ENCODE measurements around the gene YIF1B. TPM values are rescaled to one million over a fixed set of nuclear protein-coding genes. Genes with fewer than 3 reads are reported as not detected.

Gene YIF1B
- total RNA-seq, 1 experiment from 2014 or later: 73.2 TPM

DNA sequence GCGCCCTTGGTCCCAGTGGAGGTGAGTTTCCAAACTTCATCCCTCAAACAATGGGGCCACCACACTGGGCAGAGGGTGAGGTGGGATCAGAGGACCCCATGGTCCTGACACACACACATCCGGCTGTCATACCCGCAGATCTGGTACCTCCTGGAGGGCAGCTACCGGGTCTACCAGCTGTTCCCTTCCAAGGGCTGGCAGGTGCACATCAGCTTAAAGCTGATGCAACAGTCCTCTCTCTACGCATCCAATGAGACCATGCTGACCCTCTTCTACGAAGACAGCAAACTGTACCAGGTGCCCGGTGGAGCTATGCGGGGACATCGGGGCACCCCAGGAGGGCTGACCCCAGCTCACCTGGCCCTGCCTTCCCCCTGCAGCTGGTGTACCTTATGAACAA lies 44.6 kb upstream of the YIF1B start:
- H3K4ac ChIP-seq (ENCODE audit: low read depth, low read length): no peak overlapping the region
- H3K18ac ChIP-seq (ENCODE audit: insufficient read length, low read depth, low read length): no peak overlapping the region
- H4K5ac ChIP-seq (ENCODE audit: insufficient read length, low read depth, low read length): no peak overlapping the region
- TF ChIP-seq, protein P1, sequence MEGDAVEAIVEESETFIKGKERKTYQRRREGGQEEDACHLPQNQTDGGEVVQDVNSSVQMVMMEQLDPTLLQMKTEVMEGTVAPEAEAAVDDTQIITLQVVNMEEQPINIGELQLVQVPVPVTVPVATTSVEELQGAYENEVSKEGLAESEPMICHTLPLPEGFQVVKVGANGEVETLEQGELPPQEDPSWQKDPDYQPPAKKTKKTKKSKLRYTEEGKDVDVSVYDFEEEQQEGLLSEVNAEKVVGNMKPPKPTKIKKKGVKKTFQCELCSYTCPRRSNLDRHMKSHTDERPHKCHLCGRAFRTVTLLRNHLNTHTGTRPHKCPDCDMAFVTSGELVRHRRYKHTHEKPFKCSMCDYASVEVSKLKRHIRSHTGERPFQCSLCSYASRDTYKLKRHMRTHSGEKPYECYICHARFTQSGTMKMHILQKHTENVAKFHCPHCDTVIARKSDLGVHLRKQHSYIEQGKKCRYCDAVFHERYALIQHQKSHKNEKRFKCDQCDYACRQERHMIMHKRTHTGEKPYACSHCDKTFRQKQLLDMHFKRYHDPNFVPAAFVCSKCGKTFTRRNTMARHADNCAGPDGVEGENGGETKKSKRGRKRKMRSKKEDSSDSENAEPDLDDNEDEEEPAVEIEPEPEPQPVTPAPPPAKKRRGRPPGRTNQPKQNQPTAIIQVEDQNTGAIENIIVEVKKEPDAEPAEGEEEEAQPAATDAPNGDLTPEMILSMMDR (conservative IDR thresholded peaks at IDR 0.05): no peak
- H3K4me2 ChIP-seq (ENCODE audit: insufficient read depth, insufficient read length, low read length): no peak overlapping the region
- Mint-ChIP-seq H3K4me1 (peaks cover 10 to 16% of the 10 kb centered on the region in 2 experiments), H3K36me3 (ENCODE audit: insufficient read depth in 1 of 3, low read depth in 3 of 3) (peaks cover 0 to 4% (median 0%) of the 10 kb centered on the region in 3 experiments; a peak in 3 of 7 replicates), H3K4me3 (peak overlapping the region; percentile 83 to 92; a peak in 4 of 5 replicates), H3K27me3 (ENCODE audit: low read depth) (peaks cover 73% of the 10 kb centered on the region), H3K27ac (no peak overlapping the region), H3K9me3 (peaks cover 4 to 8% of the 10 kb centered on the region in 2 experiments; a peak in 2 of 5 replicates)
- H3K79me2 ChIP-seq (ENCODE audit: insufficient read depth, low read length): no peaks in the 10 kb centered on the region
- H2AFZ ChIP-seq (ENCODE audit: low read length): no peak overlapping the region
- H2BK20ac ChIP-seq (ENCODE audit: low read depth, low read length, poor library complexity, severe bottlenecking): no peak overlapping the region
- H3K9me3 ChIP-seq (ENCODE audit: control insufficient read depth, low read depth, low read length): no peaks in the 10 kb centered on the region
- H3K27me3 ChIP-seq (ENCODE audit: insufficient read depth, low read length): peaks cover 14% of the 10 kb centered on the region; the same call in 1 of the 2 replicates
- peaks cover 6% of the 10 kb centered on the region for H3K23me2 ChIP-seq (ENCODE audit: insufficient read length, low read depth, low read length, poor library complexity, severe bottlenecking)
- no peaks in the 10 kb centered on the region for H3K79me1 ChIP-seq (ENCODE audit: insufficient read depth, low read depth, low read length, poor library complexity, severe bottlenecking)
- no peaks in the 10 kb centered on the region for H3K4me1 ChIP-seq (ENCODE audit: insufficient read depth, low read length)
- no peak overlapping the region for H3K27ac ChIP-seq (ENCODE audit: insufficient read length, low read depth, low read length)
- no peak overlapping the region for H3T11ph ChIP-seq (ENCODE audit: low read length)
- H4K20me1 ChIP-seq (ENCODE audit: control insufficient read depth, insufficient read depth, insufficient read length): no peaks in the 10 kb centered on the region
- H3K14ac ChIP-seq (ENCODE audit: insufficient read depth, low read length): no peak overlapping the region
- H4K91ac ChIP-seq (ENCODE audit: insufficient read length, low read depth, low read length): no peak overlapping the region
- no peak overlapping the region for H4K8ac ChIP-seq (replicated peaks; ENCODE audit: insufficient read length, low read depth, low read length)
- no peak overlapping the region for H3K9ac ChIP-seq (ENCODE audit: extremely low read depth, insufficient read length, low read length)
- no peak overlapping the region for H2AK5ac ChIP-seq (ENCODE audit: insufficient read length, low read length)
- no peak for DNase-seq
- H2BK120ac ChIP-seq (ENCODE audit: low read depth, low read length, poor library complexity, severe bottlenecking): no peak overlapping the region
- no CpG with 5 or more reads among the region's 9 CpGs for WGBS (ENCODE audit: extremely low coverage, insufficient read length, low lambda C conversion rate)
- H3K56ac ChIP-seq (ENCODE audit: insufficient read length, low read depth, low read length): no peak overlapping the region
- H3K23ac ChIP-seq (ENCODE audit: insufficient read length, low read depth, low read length): no peak overlapping the region
- H2BK5ac ChIP-seq (ENCODE audit: insufficient read length, low read length): no peak overlapping the region
- H2BK12ac ChIP-seq (ENCODE audit: insufficient read length, low read depth, low read length): no peak overlapping the region
- no peak overlapping the region for H2BK15ac ChIP-seq (ENCODE audit: low read depth, low read length)
